ENCODE results near the gene METTL26.
A peak's percentile ranks its signal among the peaks of the same experiment; 100 is the strongest.

Gene METTL26

GRCh38 chr16:671353-672131 lies 35.4 kb upstream of the METTL26 start:
- H3K9me3 ChIP-seq (ENCODE audit: low read depth, low read length): no peaks in the 10 kb centered on the region
- H3K27ac ChIP-seq: no peak overlapping the region
- no peak overlapping the region for H3K4me3 ChIP-seq
- no peak for DNase-seq (ENCODE audit: low read depth, low spot score)
- TF ChIP-seq FOXP2 (optimal IDR thresholded peaks at IDR 0.05; ENCODE audit: control extremely low read depth, extremely low read length, insufficient read depth) (no peak), POLR2AphosphoS5 (IDR thresholded peaks at IDR 0.05; ENCODE audit: borderline replicate concordance, low read depth, low read length) (no peak), EZH2 (IDR thresholded peaks at IDR 0.05) (no peak)
- H3K9ac ChIP-seq (ENCODE audit: insufficient read length): no peak overlapping the region
- peaks cover 49% of the 10 kb centered on the region; the same call in 1 of the 2 replicates for H3K36me3 ChIP-seq (ENCODE audit: insufficient read depth, low read length)

GRCh38 chr16:670485-671352 lies 34.6 kb upstream of the METTL26 start:
- no peaks in the 10 kb centered on the region for H3K9me3 ChIP-seq (ENCODE audit: low read depth, low read length)
- TF ChIP-seq EZH2 (IDR thresholded peaks at IDR 0.05) (no peak), FOXP2 (optimal IDR thresholded peaks at IDR 0.05; ENCODE audit: control extremely low read depth, extremely low read length, insufficient read depth) (no peak), POLR2AphosphoS5 (IDR thresholded peaks at IDR 0.05; ENCODE audit: borderline replicate concordance, low read depth, low read length) (no peak)
- no peak overlapping the region for H3K27ac ChIP-seq
- no peak for DNase-seq (ENCODE audit: low read depth, low spot score)
- H3K36me3 ChIP-seq (ENCODE audit: insufficient read depth, low read length): peaks cover 49% of the 10 kb centered on the region; the same call in 1 of the 2 replicates
- H3K9ac ChIP-seq (ENCODE audit: insufficient read length): no peak overlapping the region
- no peak overlapping the region for H3K4me3 ChIP-seq

GRCh38 chr16:669666-670065 lies 33.6 kb upstream of the METTL26 start:
- H3K9ac ChIP-seq (ENCODE audit: insufficient read length): no peak overlapping the region
- no peak overlapping the region for H3K4me3 ChIP-seq
- H3K27ac ChIP-seq: no peak overlapping the region
- TF ChIP-seq POLR2AphosphoS5 (IDR thresholded peaks at IDR 0.05; ENCODE audit: borderline replicate concordance, low read depth, low read length) (no peak), EZH2 (IDR thresholded peaks at IDR 0.05) (no peak), FOXP2 (optimal IDR thresholded peaks at IDR 0.05; ENCODE audit: control extremely low read depth, extremely low read length, insufficient read depth) (no peak)
- H3K9me3 ChIP-seq (ENCODE audit: low read depth, low read length): no peaks in the 10 kb centered on the region
- peaks cover 49% of the 10 kb centered on the region; the same call in 1 of the 2 replicates for H3K36me3 ChIP-seq (ENCODE audit: insufficient read depth, low read length)
- DNase-seq (ENCODE audit: low read depth, low spot score): no peak

- Histone ChIP-seq H3K9me3 (ENCODE audit: low read depth, low read length) (no peaks in the 10 kb centered on the region), H3K27ac (peak overlapping the region; percentile 83), H3K9ac (ENCODE audit: insufficient read length) (peak overlapping the region; percentile 98), H3K36me3 (ENCODE audit: insufficient read depth, low read length) (peaks cover 42% of the 10 kb centered on the region; the same call in 1 of the 2 replicates), H3K4me3 (peak overlapping the region; percentile 94)
- no peak for DNase-seq (ENCODE audit: low read depth, low spot score)
- no peak for TF ChIP-seq POLR2AphosphoS5 (IDR thresholded peaks at IDR 0.05; ENCODE audit: borderline replicate concordance, low read depth, low read length)
- no peak for TF ChIP-seq EZH2 (IDR thresholded peaks at IDR 0.05)
- no peak for TF ChIP-seq FOXP2 (optimal IDR thresholded peaks at IDR 0.05; ENCODE audit: control extremely low read depth, extremely low read length, insufficient read depth)
Measured at GRCh38 chr16:668519-669171, 32.5 kb upstream of the METTL26 start.

GRCh38 chr16:667780-668518 lies 31.8 kb upstream of the METTL26 start, which contains the start of gene RHOT2:
TSS of gene RHOT2 (plus strand) at chr16:668132. CDS start at chr16:668200, 68 bp downstream.
- no peaks in the 10 kb centered on the region for H3K9me3 ChIP-seq (ENCODE audit: low read depth, low read length)
- H3K36me3 ChIP-seq (ENCODE audit: insufficient read depth, low read length): peaks cover 37% of the 10 kb centered on the region; the same call in 1 of the 2 replicates
- H3K9ac ChIP-seq (ENCODE audit: insufficient read length): peak within 1 kb of the TSS; percentile 98
- DNase-seq (ENCODE audit: low read depth, low spot score): no peak
- TF ChIP-seq EZH2 (IDR thresholded peaks at IDR 0.05) (no peak), FOXP2 (optimal IDR thresholded peaks at IDR 0.05; ENCODE audit: control extremely low read depth, extremely low read length, insufficient read depth) (peak; percentile 43), POLR2AphosphoS5 (IDR thresholded peaks at IDR 0.05; ENCODE audit: borderline replicate concordance, low read depth, low read length) (peak; percentile 86)
- peak within 1 kb of the TSS; percentile 83 for H3K27ac ChIP-seq
- peak within 1 kb of the TSS; percentile 94 for H3K4me3 ChIP-seq

GRCh38 chr16:667113-667779 lies 31.1 kb upstream of the METTL26 start:
- TF ChIP-seq FOXP2 (optimal IDR thresholded peaks at IDR 0.05; ENCODE audit: control extremely low read depth, extremely low read length, insufficient read depth): no peak
- TF ChIP-seq POLR2AphosphoS5 (IDR thresholded peaks at IDR 0.05; ENCODE audit: borderline replicate concordance, low read depth, low read length): no peak
- no peak for TF ChIP-seq EZH2 (IDR thresholded peaks at IDR 0.05)
- peak overlapping the region; percentile 67 for H3K9ac ChIP-seq (ENCODE audit: insufficient read length)
- DNase-seq (ENCODE audit: low read depth, low spot score): no peak
- peak overlapping the region; percentile 29; the same call in 1 of the 2 replicates for H3K27ac ChIP-seq
- H3K4me3 ChIP-seq: peak overlapping the region; percentile 94
- peaks cover 30% of the 10 kb centered on the region; the same call in 1 of the 2 replicates for H3K36me3 ChIP-seq (ENCODE audit: insufficient read depth, low read length)
- no peaks in the 10 kb centered on the region for H3K9me3 ChIP-seq (ENCODE audit: low read depth, low read length)

- no peak overlapping the region for H3K4me3 ChIP-seq
- H3K9me3 ChIP-seq (ENCODE audit: low read depth, low read length): no peaks in the 10 kb centered on the region
- no peak for DNase-seq (ENCODE audit: low read depth, low spot score)
- peaks cover 25% of the 10 kb centered on the region; the same call in 1 of the 2 replicates for H3K36me3 ChIP-seq (ENCODE audit: insufficient read depth, low read length)
- TF ChIP-seq EZH2 (IDR thresholded peaks at IDR 0.05) (no peak), FOXP2 (optimal IDR thresholded peaks at IDR 0.05; ENCODE audit: control extremely low read depth, extremely low read length, insufficient read depth) (no peak)
- H3K27ac ChIP-seq: no peak overlapping the region
- H3K9ac ChIP-seq (ENCODE audit: insufficient read length): no peak overlapping the region
Measured at GRCh38 chr16:666572-666971, 30.5 kb upstream of the METTL26 start.
